GM12878 (cell line): ENCODE data around the gene PEX26. TPM values are rescaled to one million over a fixed set of nuclear protein-coding genes. Genes with fewer than 3 reads are reported as not detected.
A peak's percentile ranks its signal among the peaks of the same experiment; 100 is the strongest.

ENCODE experiments used
- ATAC-seq: fragments of 200-7000 bp; cut with Tn5 transposase; 3 replicates; pipeline ENCODE4 v1.9.1; 2020; ENCODE audit warnings: mild to moderate bottlenecking, moderate library complexity
- BruUV-seq: library from RNA; stranded (reverse); fragments of 400-500 nt; replicated peaks from 2 replicates; lab custom pipeline; 2021; lab: Mats Ljungman, UMichigan
- CTCF ChIA-PET: fragments of 300-600 bp; sonication (Branson Sonifier 250); formaldehyde crosslinking; extraction: SDS; loops from one replicate; lab custom pipeline; 2021; ENCODE audit warnings: inconsistent platforms; lab: Yijun Ruan, JAX
- POLR2A ChIA-PET: fragments of 350-600 bp; formaldehyde crosslinking; extraction: SDS; loops from one replicate; lab custom pipeline; 2021; ENCODE audit warnings: inconsistent platforms; lab: Charles Lee
- RAD21 ChIA-PET: fragments of 300-600 bp; sonication (Branson Sonifier 250); formaldehyde crosslinking; loops from one replicate; lab custom pipeline; 2023; ENCODE audit warnings: antibody characterized with exemption; ENCODE audit not compliant: unreplicated experiment; lab: Charles Lee
- SMC1A ChIA-PET: fragments of 300-600 bp; sonication (Branson Sonifier 250); formaldehyde crosslinking; loops from one replicate; lab custom pipeline; 2023; ENCODE audit not compliant: unreplicated experiment, uncharacterized antibody; lab: Charles Lee
- DNase-seq: peaks from one replicate; pipeline ENCODE4 v3.0.0-alpha.2; 2011; ENCODE audit warnings: low read depth, low spot score
- FAIRE-seq: peaks from 3 replicates; lab custom pipeline; 2011; peaks lifted over from hg19 to GRCh38; lab: Jason Lieb, UNC
- H2AFZ ChIP-seq: 2 replicates; pipeline ENCODE4 v1.6.0; 2011; ENCODE audit warnings: low read depth, low read length, control low read depth; ENCODE audit not compliant: control insufficient read depth
- H3K27ac ChIP-seq: 2 replicates; pipeline ENCODE4 v1.5.1; 2011; ENCODE audit warnings: control low read depth; ENCODE audit not compliant: control insufficient read depth, insufficient read depth
- H3K27me3 ChIP-seq, 2 experiments: replicated peaks in 1 of 2; 2 replicates each; pipeline versions ENCODE4 v1.6.0 to v1.6.1; 2011; ENCODE audit warnings: low read length in 1 of 2; ENCODE audit not compliant: control insufficient read depth in 2 of 2, insufficient read depth in 2 of 2
- H3K36me3 ChIP-seq, 2 experiments: 2 replicates each; pipeline ENCODE4 v1.5.1; 2011; ENCODE audit warnings: low read length in 1 of 2; ENCODE audit not compliant: control insufficient read depth in 2 of 2, insufficient read depth in 2 of 2
- H3K4me1 ChIP-seq: 2 replicates; pipeline ENCODE4 v1.6.1; 2011; ENCODE audit warnings: mild to moderate bottlenecking, low read length, moderate library complexity, mixed read lengths; ENCODE audit not compliant: control insufficient read depth, insufficient read depth
- H3K4me2 ChIP-seq: 2 replicates; pipeline ENCODE4 v1.6.0; 2011; ENCODE audit warnings: control low read depth; ENCODE audit not compliant: control insufficient read depth, insufficient read depth
- H3K4me3 ChIP-seq: fragments of 200-600 bp; sonication (generic); 2 replicates; pipeline ENCODE4 v1.5.1; 2016
- H3K79me2 ChIP-seq: 2 replicates; pipeline ENCODE4 v1.6.0; 2011; ENCODE audit warnings: low read length; ENCODE audit not compliant: control insufficient read depth, insufficient read depth
- H3K9ac ChIP-seq: 2 replicates; pipeline ENCODE4 v1.8.0; 2011; ENCODE audit warnings: low read length, control low read depth, mixed read lengths; ENCODE audit not compliant: control insufficient read depth, insufficient read depth
- H3K9me3 ChIP-seq: replicated peaks from 3 replicates; pipeline ENCODE4 v1.5.1; 2011; ENCODE audit warnings: mild to moderate bottlenecking, low read length; ENCODE audit not compliant: control insufficient read depth, insufficient read depth
- H4K20me1 ChIP-seq: 2 replicates; pipeline ENCODE4 v1.6.0; 2011; ENCODE audit not compliant: control insufficient read depth, insufficient read depth
- ATF2 ChIP-seq: IDR thresholded peaks from 2 replicates; pipeline ENCODE4 v1.6.1; 2012; ENCODE audit warnings: low read length, inconsistent platforms
- CBFB ChIP-seq: IDR thresholded peaks from 2 replicates; pipeline ENCODE4 v1.6.1; 2016; ENCODE audit warnings: antibody characterized with exemption, low read depth
- ESRRA ChIP-seq: IDR thresholded peaks from 2 replicates; pipeline ENCODE4 v1.6.1; 2012; ENCODE audit warnings: mild to moderate bottlenecking, low read length, improper control_type of control experiment
- IRF5 ChIP-seq: fragments of 450-650 bp; IDR thresholded peaks from 2 replicates; pipeline ENCODE4 v1.6.1; 2017; ENCODE audit warnings: borderline replicate concordance
- JUNB ChIP-seq: IDR thresholded peaks from 2 replicates; pipeline ENCODE4 v1.6.1; 2016; ENCODE audit warnings: antibody characterized with exemption, mild to moderate bottlenecking
- PAX5 ChIP-seq: IDR thresholded peaks from 2 replicates; pipeline ENCODE4 v1.6.1; 2011; ENCODE audit warnings: low read depth, low read length, borderline replicate concordance
- PML ChIP-seq: IDR thresholded peaks from 2 replicates; pipeline ENCODE4 v1.6.1; 2012; ENCODE audit warnings: low read length, inconsistent platforms
- POLR2AphosphoS5 ChIP-seq: IDR thresholded peaks from 2 replicates; pipeline ENCODE4 v1.6.1; 2011; ENCODE audit warnings: mild to moderate bottlenecking, low read length, inconsistent platforms
- PRDM15 ChIP-seq: fragments of 450-650 bp; formaldehyde crosslinking; IDR thresholded peaks from 2 replicates; pipeline ENCODE4 v1.4.0; 2020; ENCODE audit warnings: mild to moderate bottlenecking, moderate library complexity
- TARDBP ChIP-seq: IDR thresholded peaks from 2 replicates; pipeline ENCODE4 v1.6.1; 2016; ENCODE audit warnings: borderline replicate concordance
- WGBS: methylation state at CpG from one replicate; pipeline ENCODE4 v1.1.6; 2016; ENCODE audit warnings: low lambda C conversion rate; ENCODE audit not compliant: insufficient replicate concordance, insufficient coverage; ENCODE audit errors: missing lambda C conversion rate; 5-methylcytosine and 5-hydroxymethylcytosine counted together
- in situ Hi-C: fragments of 300-500 bp; cut with MboI; formaldehyde crosslinking; loops from 9 replicates; pipeline ENCODE4 v1.14.3; 2018; ENCODE audit warnings: mixed read lengths
- intact Hi-C: fragments of 100-400 bp; cut with micrococcal nuclease; formaldehyde crosslinking; loops from one replicate; pipeline ENCODE4 v1.14.2; 2022; ENCODE audit not compliant: unreplicated experiment
- polyA plus RNA-seq, 11 experiments: library from polyadenylated mRNA; depleted of rRNA in 4 of 11; unstranded in 6 of 11; stranded (reverse) in 5 of 11; fragments of >200 nt; fragmentation: Nextera tagmentation in 4 of 11; fragmentation: Illumina TruSeq in 1 of 11; extraction: Ambion mirVana in 4 of 11; extraction: Trizol in 1 of 11; gene quantifications; 1 replicate in 1 of 11; 2 replicates in 10 of 11; pipeline versions ENCODE4 v1.2.1 to v1.2.3, GENCODE V29; 2011 to 2016; ENCODE audit warnings: inconsistent platforms in 2 of 11, missing spikeins in 2 of 11, low read depth in 1 of 11
- total RNA-seq, 4 experiments: library from RNA; depleted of rRNA in 3 of 4; stranded (reverse); fragments of >200 nt in 3 of 4; fragmentation: Illumina TruSeq in 1 of 4; extraction: Trizol in 1 of 4; gene quantifications; 2 replicates each; pipeline versions ENCODE4 v1.2.1 to v1.2.3, GENCODE V29; 2013 to 2021

The PEX26 gene
- total and polyA plus RNA-seq, 10 of the 15 experiments (the other 5 are each of a cell fraction or from before 2014, with no cell fraction given): 0.79 to 50.8 (median 22.4) TPM

GRCh38 chr22:18079706-18080233, 2.0 kb downstream of the PEX26 start:
- CTCF ChIA-PET: interaction anchor here (0.8 to 3.4 kb wide), 9 partner anchors 10 to 249 kb away, joined by 3 to 22 read pairs (median 4); partner anchors contain the start of gene USP18
- Histone ChIP-seq H4K20me1 (no peaks in the 10 kb centered on the region), H3K4me3 (peak overlapping the region; percentile 92), H3K4me1 (no peaks in the 10 kb centered on the region), H3K79me2 (peaks cover 72% of the 10 kb centered on the region), H3K36me3 (peaks cover 9 to 22% of the 10 kb centered on the region in 2 experiments), H3K9ac (peak overlapping the region; percentile 99), H3K27ac (peak overlapping the region; percentile 94), H3K9me3 (no peaks in the 10 kb centered on the region; the same call in 2 of the 3 replicates), H3K27me3 (no peaks in the 10 kb centered on the region), H2AFZ (no peak overlapping the region), H3K4me2 (peak overlapping the region; percentile 62)
- WGBS: 88% methylated on average over 4 of the region's 4 CpGs
- RAD21 ChIA-PET: interaction anchor here (0.7 to 4.9 kb wide), 9 partner anchors 9 to 373 kb away, joined by 3 to 32 read pairs (median 7); partner anchors contain the start of gene USP18
- ATAC-seq (no peak), DNase-seq (no peak), FAIRE-seq (no peak)
- in situ Hi-C loops (no loop called here), intact Hi-C loops (loop anchor here (5.0 to 10.0 kb wide), 3 partner anchors 65 to 522 kb away; no protein-coding TSS in a partner anchor)
- TF ChIP-seq POLR2AphosphoS5 (peak; percentile 36; the same call in 1 of the 2 replicates), CBFB (no peak)
- SMC1A ChIA-PET: interaction anchor here (0.9 to 5.6 kb wide), 11 partner anchors 9 to 339 kb away, joined by 3 to 93 read pairs (median 5); partner anchors contain the start of gene USP18
- BruUV-seq: no TSS peak
- POLR2A ChIA-PET: interaction anchor here (0.6 to 1.9 kb wide), 3 partner anchors 12 to 323 kb away, joined by 3 to 10 read pairs (median 8); partner anchors contain the start of gene TUBA8

- ChIA-PET POLR2A (no interaction called here), RAD21 (no interaction called here), CTCF (no interaction called here), SMC1A (interaction anchor here (0.9 kb wide), 1 partner anchor 31 kb away, joined by 4 read pairs; no protein-coding TSS in a partner anchor)
- H3K9me3 ChIP-seq: no peaks in the 10 kb centered on the region; the same call in 2 of the 3 replicates
- intact Hi-C loops (loop anchor here (10.0 kb wide), 1 partner anchor 63 kb away; no protein-coding TSS in a partner anchor), in situ Hi-C loops (no loop called here)
- H3K4me3 ChIP-seq: peak overlapping the region; percentile 45; the same call in 1 of the 2 replicates
- DNase-seq (no peak), ATAC-seq (no peak), FAIRE-seq (no peak)
- no peaks in the 10 kb centered on the region for H3K4me1 ChIP-seq
- 95% methylated on average over 5 of the region's 5 CpGs for WGBS
- H3K4me2 ChIP-seq: peak overlapping the region; percentile 11; the same call in 1 of the 2 replicates
- H3K79me2 ChIP-seq: peaks cover 75% of the 10 kb centered on the region
- peak overlapping the region; percentile 5; the same call in 1 of the 2 replicates for H3K27ac ChIP-seq
- H2AFZ ChIP-seq: no peak overlapping the region
- peaks cover 13 to 32% of the 10 kb centered on the region in 2 experiments for H3K36me3 ChIP-seq
- no peaks in the 10 kb centered on the region for H3K27me3 ChIP-seq
- BruUV-seq: no TSS peak
- H4K20me1 ChIP-seq: no peaks in the 10 kb centered on the region
- H3K9ac ChIP-seq: no peak overlapping the region
- TF ChIP-seq PML (no peak), ATF2 (no peak), TARDBP (no peak), PAX5 (no peak), ESRRA (no peak), JUNB (no peak), PRDM15 (CRISPR knock-in tag) (no peak), IRF5 (no peak)
These were observed 3.6 kb downstream of the PEX26 start for GRCh38 chr22:18081416-18081815.
